B cell (primary cell): Measurements from ENCODE around the gene ERBB2.

Experiments used
- EZH2 ChIP-seq: IDR thresholded peaks from 2 replicates; pipeline ENCODE4 v1.6.1; 2012; ENCODE audit warnings: borderline replicate concordance, low read depth, mild to moderate bottlenecking, moderate library complexity, low read length; ENCODE audit not compliant: insufficient read depth, poor library complexity, severe bottlenecking
- TF ChIP-seq, protein P1 (sequence below): fragments of 200-600 bp; IDR thresholded peaks from one replicate; pipeline ENCODE4 v1.8.0; 2022; ENCODE audit warnings: antibody characterized with exemption, mild to moderate bottlenecking

DNA sequence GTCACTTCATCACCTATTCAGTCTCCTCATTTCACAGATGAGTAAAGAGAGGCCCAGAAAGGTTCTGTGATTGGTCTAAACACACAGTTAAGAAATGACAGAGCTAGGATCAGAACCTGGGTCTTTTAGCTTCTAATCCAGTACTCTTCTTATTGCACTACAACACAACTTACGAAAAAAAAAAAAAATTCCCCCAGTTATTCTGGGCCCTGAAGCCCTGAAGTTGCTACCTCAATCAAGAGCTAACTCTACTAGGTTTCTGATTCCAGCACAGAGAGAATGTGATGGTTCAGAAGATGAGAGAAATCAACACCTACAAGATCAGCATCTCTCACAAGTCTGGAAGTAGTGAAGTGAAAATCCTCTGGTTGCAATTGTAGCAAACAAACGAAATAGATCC, 75.2 kb downstream of the ERBB2 start:
- TF ChIP-seq EZH2, result no peak
- TF ChIP-seq, protein P1, sequence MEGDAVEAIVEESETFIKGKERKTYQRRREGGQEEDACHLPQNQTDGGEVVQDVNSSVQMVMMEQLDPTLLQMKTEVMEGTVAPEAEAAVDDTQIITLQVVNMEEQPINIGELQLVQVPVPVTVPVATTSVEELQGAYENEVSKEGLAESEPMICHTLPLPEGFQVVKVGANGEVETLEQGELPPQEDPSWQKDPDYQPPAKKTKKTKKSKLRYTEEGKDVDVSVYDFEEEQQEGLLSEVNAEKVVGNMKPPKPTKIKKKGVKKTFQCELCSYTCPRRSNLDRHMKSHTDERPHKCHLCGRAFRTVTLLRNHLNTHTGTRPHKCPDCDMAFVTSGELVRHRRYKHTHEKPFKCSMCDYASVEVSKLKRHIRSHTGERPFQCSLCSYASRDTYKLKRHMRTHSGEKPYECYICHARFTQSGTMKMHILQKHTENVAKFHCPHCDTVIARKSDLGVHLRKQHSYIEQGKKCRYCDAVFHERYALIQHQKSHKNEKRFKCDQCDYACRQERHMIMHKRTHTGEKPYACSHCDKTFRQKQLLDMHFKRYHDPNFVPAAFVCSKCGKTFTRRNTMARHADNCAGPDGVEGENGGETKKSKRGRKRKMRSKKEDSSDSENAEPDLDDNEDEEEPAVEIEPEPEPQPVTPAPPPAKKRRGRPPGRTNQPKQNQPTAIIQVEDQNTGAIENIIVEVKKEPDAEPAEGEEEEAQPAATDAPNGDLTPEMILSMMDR, result no peak
